Stimulated activated naive CD4-positive, alpha-beta T cell treated with Interleukin-2 at 50 U/mL for 16 hours (primary cell): Measurements from ENCODE around the gene CXCR5.

Experiments used
- DNase-seq: peaks from one replicate; lab custom pipeline; 2025; lab: John Stamatoyannopoulos, UW

The CXCR5 gene

DNA sequence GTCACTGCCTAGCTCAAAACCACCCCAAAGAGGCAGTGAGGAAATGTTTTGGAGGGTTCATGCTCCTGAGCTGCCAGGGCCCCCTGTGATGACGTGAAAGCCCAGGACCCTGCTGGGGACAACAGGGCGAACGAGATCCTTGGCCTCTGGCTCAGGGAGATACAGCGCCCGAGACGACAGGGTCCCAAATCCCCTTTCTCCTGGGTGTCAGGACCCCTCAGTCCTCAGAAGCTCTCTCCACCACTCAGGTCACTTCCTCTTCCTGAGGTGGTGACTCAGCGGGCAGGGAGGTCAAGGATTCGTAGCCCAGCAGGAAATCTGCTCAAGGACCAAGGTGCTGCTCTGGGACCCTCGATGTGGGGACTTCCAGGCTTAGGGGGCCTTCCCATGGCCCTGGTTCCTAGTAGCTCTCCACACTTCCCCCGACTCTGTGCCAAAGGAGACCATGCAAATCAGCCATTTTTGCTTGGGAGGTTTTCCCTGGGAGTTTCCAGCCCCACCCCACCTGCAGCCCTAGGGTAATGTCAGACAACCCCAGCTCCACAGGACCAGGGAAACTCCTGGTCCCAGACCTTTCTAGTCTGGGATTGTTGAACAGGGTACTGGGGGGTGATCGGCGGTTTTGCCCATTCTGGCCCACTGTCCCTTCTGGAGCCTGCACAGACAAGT, 29.2 kb downstream of the CXCR5 start:
- no peak for DNase-seq

DNA sequence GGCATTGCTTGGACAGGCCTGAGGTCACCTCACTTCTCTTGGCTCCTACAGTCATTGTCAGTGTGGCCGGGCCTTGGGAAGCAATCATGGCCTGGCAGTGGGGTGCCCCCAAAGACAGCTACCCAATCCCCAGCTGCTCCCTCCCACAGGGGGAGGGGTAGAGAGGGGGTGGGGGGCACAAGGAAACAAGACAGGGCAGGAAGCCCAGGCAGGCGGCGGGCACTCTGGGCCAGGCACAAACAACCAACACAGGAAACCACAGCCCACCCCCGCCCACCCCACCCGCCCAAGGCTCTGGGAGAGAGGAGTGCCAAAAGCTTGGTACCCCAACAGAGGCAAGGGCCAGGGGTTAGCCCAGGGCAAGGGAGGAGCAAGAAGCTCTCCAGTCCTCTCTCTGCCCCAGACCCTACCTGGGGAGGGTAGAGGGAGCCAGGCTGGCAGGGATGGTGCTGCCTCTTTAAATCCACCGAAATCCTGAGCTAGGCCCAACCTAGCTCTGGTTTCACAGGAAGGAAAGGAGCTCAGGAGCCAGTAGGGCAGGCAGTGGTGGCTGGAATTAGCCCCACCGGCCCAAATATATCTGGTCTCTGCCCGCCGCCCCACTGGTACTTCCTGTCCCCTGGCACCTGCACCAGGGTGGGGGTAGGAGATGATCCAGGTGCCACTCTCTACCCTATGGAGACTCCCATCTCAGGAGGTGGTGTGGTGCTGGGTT, 29.9 kb downstream of the CXCR5 start:
- DNase-seq = peak; percentile 42

DNA sequence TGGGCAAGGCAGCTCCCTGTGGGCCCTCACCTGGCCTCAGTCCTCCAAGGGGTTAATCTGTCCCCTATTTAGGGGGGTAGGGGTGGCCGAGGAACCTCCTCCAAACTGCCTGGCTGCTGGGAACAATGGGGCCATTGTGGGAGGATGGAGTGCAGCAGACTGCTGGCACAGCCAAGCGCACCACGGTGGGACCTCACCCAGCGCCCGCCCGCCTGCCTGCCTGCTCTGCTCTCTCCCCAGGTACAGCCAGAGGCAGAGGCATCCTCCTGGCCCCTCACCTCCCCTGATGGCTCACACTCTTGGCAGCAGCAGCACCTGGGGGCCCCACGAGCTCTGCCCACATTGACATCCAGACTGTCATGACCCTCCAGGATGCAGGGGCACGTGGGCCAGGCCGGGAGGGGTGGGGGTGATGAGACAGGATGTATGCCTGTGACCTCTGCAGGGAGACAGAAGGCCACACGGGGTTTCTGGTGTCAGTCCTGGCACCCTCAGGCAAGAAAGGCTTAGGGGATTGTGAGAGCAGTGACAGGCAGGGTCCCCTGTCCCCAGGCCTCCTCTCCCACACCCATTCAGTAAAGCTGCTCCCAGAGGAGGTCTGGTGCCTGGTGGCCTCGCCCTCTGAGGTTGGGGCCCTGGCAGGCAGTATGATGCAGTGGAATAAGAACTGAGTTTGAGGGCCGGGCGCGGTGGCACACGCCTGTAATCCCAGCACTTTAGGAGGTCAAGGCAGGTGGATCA, 30.7 kb downstream of the CXCR5 start:
- DNase-seq = peak; percentile 54

DNA sequence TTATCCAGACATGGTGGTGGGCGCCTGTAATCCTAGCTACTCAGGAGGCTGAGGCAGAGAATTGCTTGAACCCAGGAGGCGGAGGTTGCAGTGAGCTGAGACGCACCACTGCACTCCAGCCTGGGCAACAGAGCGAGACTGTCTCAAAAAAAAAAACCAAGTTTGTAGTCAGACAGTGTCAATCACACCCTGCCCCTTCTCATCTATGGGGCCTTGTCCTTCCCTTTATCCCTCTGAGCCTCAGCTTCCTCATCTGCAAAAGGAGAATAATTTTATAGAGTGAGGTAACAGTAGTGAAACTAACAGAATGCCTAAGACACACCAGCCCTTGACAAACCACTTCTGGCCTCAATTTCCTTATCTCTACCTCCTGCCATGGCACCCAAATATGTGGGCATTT, 31.3 kb downstream of the CXCR5 start:
- no peak for DNase-seq

DNA sequence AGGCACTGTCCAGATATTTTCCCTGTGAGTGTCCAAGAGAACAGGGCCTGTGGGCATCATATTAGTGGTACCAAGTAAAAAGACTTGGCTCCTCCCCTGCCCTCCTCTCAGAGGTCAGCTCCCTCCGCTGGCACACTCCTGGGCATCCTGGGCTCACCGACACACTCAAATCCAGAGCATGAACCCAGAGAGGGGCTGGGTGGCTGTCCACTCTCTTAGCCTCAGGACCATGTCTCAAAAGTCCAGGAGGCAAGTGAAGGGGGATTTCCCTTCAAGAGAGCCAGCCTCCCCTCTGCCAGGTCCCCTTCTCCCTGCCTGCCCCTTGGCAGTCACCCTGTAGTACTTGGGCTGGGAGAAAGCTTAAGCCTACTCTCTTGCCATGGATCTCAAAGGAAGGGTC, 31.7 kb downstream of the CXCR5 start:
- no peak for DNase-seq

DNA sequence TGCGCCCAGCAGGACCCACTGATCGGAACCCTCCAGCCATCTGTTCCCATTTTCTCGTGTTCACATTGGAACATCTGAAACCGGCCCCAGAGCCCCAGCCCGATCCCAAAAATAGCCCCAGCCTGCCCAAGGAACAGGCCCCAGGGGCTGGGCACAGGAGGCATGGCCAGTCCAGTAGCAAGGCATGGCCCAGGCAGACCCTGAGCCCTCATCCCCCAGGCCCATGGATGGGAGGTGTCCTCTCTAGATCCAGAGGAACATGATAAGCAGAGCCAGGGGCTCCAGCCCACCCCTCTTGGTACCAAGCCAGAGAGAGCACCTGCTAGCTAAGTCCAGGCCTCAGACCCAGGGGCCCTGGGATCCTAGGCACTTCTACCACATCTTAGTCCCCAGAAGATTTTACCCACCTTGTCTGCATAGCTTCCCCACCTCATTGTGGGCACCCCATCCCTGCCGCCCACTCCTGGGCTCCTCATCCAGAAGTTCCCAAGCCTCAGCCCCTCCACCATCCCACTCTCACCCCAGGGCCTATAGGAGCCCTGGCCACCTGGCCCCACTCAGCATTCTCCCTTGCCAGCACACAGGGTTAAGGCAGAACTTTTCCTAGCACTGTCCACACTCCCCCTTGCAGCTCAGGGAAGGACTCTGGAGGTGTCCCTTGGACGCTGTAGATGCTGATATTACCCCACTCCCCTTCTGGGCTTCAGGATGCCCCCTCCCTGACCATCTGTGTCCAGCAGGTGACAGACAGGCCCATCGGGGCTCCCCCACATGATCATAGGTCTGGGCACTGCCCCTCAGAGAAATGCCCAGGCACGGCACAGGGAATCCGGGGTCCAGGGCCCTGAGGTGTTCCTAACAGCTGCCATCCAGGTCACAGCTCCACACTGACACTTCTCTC, 32.5 kb downstream of the CXCR5 start:
- no peak for DNase-seq

DNA sequence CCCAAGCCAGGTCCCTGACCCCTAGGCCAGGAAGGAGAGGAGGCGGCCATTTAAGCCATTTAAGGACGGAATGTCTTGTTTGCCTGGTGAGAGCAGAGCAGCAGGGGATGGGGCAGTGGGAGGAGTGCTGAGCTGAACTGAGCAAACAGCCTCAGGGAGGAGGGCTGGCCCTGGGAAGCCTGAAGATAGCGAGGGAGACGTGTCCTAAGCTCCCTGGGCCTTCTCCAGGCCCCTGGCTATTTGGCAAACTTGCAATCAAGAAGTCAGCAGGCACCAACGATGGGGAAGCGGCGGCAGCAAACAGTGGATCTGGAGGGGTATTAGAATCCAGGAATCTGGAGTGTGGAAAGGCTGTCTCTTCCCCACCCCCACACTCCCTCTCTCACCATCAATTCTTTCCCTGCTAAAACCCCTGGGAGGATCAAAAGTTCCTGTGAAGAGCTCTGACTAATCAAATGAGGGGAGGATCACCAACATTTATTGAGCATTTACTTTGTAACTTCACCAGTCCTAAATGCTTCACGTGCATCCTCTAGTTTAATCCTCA, 33.2 kb downstream of the CXCR5 start:
- no peak for DNase-seq

DNA sequence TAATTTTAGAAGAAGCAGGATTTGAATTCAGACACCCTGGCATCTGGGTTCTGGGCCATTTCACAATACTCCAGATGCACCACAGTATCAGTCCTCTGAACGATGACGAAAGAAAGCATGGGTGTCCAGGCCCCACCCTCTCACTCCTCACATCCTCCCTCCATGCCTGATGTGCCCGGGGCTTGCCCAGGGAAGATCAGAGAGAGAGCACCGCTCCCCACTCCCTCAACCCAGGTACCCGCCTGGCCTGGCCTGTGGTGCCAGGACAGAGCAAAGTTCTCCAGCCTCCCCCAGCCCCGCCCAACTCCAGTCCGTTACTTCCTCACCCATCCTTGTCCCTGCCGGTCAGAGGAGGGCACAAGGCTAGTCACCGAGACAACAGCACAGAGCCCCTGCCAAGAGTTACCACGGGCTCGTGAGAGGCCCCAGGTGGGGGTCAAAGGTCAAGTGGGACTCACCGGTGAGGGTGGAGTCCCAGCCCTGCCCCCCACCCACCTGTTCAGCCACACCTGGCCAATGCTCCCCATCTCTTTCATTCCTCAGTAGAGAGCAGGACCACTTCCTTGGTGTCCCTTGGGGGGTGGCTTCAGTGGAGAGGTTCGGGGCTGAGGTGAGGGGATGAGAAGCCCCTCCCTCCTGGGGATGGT, 33.9 kb downstream of the CXCR5 start:
- peak; percentile 52 for DNase-seq

DNA sequence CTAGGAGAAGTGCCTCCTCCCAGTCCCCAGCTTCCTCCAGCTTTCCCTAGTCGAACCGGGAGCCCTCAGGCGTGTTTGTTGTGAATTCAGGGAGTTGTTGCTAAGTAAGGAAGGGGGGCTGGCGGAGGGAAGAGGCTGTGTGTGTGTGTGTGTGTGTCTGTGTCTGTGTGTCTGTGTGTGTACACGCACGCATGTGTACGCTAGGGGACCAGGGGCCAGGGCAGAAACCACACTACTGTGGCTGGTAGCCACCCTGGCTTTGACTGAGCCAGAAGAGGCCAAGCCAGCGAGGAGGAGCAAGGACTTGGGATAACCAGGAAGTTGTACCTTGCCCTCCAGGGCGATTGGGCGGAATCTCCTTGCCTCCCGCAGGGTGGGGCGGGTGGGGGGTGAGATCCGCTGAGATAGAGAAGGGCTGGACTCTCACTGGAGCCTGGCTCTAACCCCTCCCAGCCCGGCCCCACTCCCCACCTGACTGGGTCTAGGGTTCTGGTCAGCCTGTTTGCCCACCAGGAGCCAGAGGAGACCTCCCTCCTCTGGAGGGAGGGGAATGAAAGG, 34.5 kb downstream of the CXCR5 start:
- DNase-seq = no peak

DNA sequence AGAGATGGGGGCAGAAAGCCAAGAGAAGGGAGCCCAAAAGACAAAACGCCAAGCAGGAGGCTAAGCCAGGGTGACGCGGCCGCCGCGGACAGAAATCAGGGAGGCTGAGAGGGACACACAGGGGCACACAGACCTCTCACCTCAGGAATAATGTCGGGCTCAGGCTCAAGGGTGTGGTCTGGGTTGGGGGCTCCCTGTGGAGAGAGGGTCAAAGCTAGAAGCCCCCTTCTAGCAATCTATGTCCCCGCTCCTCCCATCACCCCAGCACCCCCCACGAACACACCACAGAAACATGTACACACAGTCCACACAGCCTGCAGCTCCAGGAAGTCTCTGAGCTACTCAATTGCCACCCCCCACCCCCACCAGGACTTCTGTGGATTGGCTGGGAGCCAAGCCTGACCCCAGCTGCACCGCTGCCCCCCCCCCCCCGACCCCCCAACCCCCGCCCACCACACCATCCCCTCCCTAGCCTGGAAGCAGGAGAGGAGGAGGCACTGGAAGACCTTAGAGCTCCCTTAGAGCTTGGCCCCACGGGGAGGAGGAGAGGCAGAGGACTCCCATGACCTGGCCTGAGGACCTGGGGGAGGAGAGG, 35.1 kb downstream of the CXCR5 start:
- no peak for DNase-seq

DNA sequence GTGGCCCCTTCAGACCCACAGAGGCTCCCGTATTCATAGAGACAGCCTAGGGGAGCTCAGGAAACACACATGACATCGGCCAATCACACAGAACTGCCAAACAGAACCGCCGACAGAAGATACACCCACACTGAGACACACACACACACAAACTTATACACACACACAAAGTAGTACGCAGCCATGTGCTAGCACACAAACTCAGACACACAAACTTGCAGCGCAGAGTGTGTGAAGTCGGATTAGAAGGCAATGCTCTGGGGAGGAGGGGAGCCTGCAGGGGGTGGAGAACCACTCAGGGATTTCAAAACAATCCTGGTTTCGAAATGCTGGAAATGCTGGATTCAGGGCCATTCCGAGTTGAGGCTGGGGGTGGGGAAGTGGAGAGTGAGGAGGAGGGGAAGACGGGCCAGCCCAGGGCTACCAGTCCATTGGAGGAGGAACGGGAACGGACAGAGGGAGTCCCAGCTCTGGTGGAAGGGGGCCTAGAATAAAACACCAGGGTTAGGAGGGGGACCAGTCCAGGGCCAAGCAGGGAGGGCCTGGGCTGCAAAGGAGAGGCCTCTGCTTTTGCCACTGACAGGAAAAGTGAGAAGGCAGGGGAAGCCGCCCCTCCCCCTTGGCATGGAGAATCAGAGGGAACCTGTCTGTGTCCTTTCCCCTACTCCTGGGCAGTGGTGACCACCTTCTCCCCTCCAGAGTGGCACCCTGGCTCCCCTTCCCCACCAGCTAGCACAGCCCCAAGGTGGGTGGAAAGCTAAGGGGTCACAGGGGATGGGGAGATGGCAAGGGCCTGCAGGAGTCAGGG, 37.6 kb downstream of the CXCR5 start:
- no peak for DNase-seq

DNA sequence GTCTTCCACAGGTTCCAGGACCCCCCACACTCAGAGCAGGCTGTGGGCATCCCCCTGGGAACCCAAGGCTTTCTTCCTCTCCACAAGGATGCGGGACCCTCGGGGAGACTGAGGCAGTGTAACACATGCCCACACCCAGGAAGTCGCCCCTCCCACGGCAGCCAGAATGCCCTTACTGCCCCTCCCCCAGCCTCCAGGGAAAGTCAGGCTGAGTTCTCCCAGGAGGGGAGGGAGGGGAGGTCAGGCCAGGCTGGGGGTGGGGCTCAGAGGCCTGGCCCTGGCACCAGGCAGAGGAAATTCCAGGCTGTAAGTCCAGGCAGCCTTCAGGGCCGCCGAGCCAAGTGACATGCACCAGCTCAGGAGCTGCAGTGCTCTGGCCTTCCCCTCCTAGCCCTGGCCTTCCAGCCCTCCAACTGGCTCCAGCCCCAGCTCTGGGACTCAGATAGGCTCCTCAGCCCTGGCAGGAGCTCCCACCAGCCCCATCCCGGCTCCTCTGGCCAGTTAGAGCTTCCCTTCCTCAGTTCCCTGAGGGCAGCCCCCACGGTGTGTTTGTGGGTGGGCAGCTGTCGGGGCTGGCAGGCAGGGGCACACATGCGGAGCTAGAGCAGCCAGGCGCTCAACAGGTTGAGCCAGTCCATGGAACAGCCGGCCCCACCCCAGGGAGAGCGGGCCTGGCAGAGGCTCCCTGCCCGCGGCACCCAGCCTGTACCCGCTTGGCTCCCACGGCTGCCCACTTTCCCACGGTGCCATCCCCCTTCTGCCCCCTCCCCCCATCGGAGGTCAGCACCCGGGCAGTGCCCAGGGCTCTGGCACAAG, 38.4 kb downstream of the CXCR5 start:
- DNase-seq = no peak

DNA sequence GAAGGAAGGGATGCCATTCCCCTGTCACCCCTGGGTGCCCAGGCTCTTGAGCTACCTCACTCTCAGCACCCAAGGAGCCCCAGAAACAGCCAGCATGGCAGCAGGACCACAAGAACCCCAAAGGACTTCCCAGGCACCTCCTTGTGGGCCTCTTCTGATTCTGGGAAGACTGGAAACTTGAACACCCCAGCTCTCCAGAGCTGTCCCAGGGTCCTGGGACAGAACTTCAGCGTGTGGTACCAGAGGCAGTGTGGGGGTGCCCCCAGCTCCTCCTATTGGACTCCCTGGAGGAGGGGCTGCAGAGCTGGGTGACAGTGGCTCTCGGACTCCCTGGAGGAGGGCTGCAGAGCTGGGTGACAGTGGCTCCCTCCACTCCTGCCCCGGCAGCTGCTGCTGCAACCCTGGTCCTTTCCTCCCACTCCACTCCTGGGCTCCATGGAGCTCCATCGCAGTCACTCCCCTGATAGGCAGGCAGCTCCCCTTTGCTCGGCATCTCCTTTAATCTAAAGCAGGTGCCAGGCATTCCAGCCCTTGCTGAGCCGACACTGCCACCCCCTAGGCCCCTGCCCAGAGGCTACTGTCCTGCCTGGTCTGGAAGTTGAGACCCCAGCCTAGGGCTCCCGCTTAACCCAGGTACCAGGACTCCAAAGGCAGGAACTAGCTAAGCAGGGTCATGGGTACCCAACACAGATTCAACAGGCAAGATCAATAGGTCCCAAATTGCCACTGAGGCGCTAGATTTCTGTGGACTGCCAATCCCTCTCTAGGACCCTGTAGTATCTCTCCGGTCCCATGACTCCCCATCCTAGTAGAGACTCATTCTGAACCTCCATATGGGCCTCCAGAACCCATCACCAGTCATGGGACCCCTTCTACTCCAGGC, 39.3 kb downstream of the CXCR5 start:
- DNase-seq = no peak

DNA sequence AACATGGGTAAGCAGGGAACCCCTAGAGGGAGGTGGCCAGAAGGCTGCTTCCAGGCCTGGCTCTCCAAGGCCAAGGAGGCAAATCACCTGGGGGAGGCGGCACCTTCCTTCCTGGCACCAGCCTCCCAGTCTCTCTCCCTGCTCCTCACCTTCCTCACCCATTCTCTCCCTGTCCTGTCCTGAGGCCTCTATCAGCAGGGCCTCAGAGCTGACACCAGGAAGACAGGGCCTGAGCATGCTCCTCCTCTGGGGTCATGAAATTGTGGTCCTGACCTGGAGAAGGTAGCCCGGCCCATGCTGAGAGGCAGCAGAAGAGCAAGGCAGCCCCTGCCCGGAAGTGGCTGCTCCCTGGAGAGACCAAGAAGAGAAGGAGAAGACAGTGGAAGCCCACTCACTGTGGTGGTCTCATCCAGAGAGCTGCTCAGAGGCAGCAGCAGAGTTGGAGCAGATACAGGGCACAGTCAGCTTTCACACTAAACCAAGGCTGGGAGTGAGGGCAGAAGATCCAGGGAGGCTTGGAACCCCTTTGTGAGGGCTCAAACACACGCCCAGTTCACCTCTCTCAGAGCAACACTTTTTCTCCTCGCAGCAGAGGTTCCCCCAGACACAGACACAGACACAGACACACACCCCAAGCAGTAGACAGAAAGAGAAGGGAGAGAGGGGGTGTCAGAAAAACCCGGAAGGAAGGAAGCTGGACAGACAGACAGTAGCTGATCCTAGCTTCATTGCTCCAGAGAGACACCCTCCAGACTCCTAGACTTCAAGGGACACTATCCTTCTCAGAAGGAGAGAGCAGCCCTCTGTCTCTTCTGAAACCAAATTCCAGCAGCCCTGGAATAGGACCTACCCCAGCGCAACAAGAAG, 40.3 kb downstream of the CXCR5 start:
- DNase-seq = no peak

DNA sequence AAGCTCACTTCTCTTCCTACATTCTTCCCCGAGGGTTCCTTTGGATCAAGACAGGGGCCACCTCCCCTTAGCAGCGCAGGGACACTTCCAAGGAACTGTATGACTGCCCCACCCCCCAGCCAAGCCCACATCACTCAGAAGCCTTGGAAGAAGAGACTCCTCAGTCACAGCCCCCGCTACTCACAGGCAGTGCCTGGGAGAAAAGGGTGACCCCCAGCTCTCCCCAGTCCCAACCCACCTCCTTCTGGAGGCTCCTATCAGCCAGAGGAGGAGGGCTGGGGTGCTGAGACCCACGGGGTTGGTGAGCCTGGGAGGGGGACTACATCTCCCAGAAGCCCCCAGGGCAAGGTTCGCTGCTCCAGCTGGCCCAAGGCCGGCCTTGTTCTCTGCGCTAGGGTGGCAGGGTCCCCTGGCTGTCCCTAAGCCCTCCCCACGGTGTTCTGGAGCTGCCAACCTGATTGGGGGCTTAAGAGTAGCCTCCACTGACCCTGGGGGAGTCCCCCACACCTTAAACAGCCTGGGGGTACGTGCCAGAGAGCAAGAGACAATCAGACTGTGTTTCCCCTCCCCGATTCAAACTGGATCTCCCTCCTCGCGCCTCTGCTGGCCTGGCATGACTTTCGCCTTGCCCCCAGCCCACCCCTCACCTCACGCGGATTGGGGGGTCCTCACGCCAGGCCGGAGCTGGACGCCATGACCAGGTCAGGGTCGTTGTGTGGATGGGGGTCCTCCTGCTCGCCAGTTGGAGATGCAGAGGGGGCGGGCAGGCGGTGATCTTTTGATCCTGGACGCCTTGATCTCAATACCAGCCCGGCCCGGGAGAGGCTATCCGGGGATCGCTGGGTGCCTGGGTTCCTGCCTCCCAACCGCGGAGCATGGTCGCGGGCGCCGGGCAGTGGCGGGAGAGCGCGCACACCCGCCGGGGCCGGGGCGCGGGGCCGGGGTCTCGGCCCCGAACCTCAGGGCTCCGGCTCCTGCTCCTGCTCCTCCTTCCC, 41.2 kb downstream of the CXCR5 start:
- DNase-seq = peak; percentile 40
